Skin epidermis (tissue), 12 donors: ENCODE measurements around the gene SYK.
"Not testable (repeated sequence)": the region's sequence is repeated elsewhere in the genome, so short reads cannot be mapped to it uniquely, and the experiment has no call there.

Experiments
- H3K27ac ChIP-seq, 21 experiments: fragments of 200-600 bp; sonication (generic) in 11 of 21; one replicate each; pipeline ENCODE4 v1.5.0; 2020; ENCODE audit warnings: mild to moderate bottlenecking in 3 of 21, inconsistent platforms in 2 of 21, moderate library complexity in 2 of 21
- H3K4me3 ChIP-seq, 7 experiments: fragments of 200-600 bp; sonication (generic) in 2 of 7; one replicate each; pipeline ENCODE4 v1.5.0; 2020; ENCODE audit warnings: inconsistent platforms in 2 of 7, mild to moderate bottlenecking in 2 of 7, moderate library complexity in 1 of 7

SYK gene

GRCh38 chr9:90818279-90818678, 16.7 kb downstream of the SYK start:
- no peak overlapping the region for H3K27ac ChIP-seq

GRCh38 chr9:90820406-90820805, 18.8 kb downstream of the SYK start:
- not testable (repeated sequence) for H3K4me3 ChIP-seq

More at GRCh38 chr9:90818279-90818678, 16.7 kb downstream of the SYK start:
- H3K4me3 ChIP-seq = no peak overlapping the region

GRCh38 chr9:90821236-90821635, 19.6 kb downstream of the SYK start:
- not testable (repeated sequence) for H3K4me3 ChIP-seq, H3K27ac ChIP-seq

More at GRCh38 chr9:90820406-90820805, 18.8 kb downstream of the SYK start:
- H3K27ac ChIP-seq = not testable (repeated sequence)

GRCh38 chr9:90821697-90822096, 20.1 kb downstream of the SYK start:
- Histone ChIP-seq H3K27ac (no peak overlapping the region), H3K4me3 (no peak overlapping the region)

GRCh38 chr9:90822866-90823265, 21.2 kb downstream of the SYK start:
- Histone ChIP-seq H3K4me3 (no peak overlapping the region), H3K27ac (no peak overlapping the region)

GRCh38 chr9:90825586-90825985, 24.0 kb downstream of the SYK start:
- H3K4me3 ChIP-seq = no peak overlapping the region
- peak overlapping the region in 1 of 21 experiments; percentile 28 for H3K27ac ChIP-seq

GRCh38 chr9:90826326-90827020, 24.9 kb downstream of the SYK start:
- Histone ChIP-seq H3K27ac (peak overlapping the region in 3 of 21 experiments; percentile 23 to 52 (median 42)), H3K4me3 (no peak overlapping the region)

- Histone ChIP-seq H3K4me3 (no peak overlapping the region), H3K27ac (peak overlapping the region in 5 of 21 experiments; percentile 6 to 52 (median 32))
Measured at GRCh38 chr9:90827181-90827871, 25.7 kb downstream of the SYK start.

- peak overlapping the region in 1 of 21 experiments; percentile 33 for H3K27ac ChIP-seq
Measured at GRCh38 chr9:90830051-90830450, 28.4 kb downstream of the SYK start.

GRCh38 chr9:90830977-90831376, 29.4 kb downstream of the SYK start:
- Histone ChIP-seq H3K4me3 (no peak overlapping the region), H3K27ac (no peak overlapping the region)

More at GRCh38 chr9:90830051-90830450, 28.4 kb downstream of the SYK start:
- no peak overlapping the region for H3K4me3 ChIP-seq

GRCh38 chr9:90832261-90832660, 30.6 kb downstream of the SYK start:
- Histone ChIP-seq H3K4me3 (no peak overlapping the region), H3K27ac (no peak overlapping the region)

- Histone ChIP-seq H3K4me3 (no peak overlapping the region), H3K27ac (no peak overlapping the region)
Measured at GRCh38 chr9:90834828-90835595, 33.4 kb downstream of the SYK start.

- Histone ChIP-seq H3K4me3 (no peak overlapping the region), H3K27ac (no peak overlapping the region)
Measured at GRCh38 chr9:90836411-90837080, 34.9 kb downstream of the SYK start.

- H3K27ac ChIP-seq = no peak overlapping the region
- no peak overlapping the region for H3K4me3 ChIP-seq
Measured at GRCh38 chr9:90838098-90838497, 36.5 kb downstream of the SYK start.

- no peak overlapping the region for H3K27ac ChIP-seq
- no peak overlapping the region for H3K4me3 ChIP-seq
Measured at GRCh38 chr9:90838581-90839154, 37.0 kb downstream of the SYK start.

- H3K4me3 ChIP-seq = no peak overlapping the region
- H3K27ac ChIP-seq = no peak overlapping the region
Measured at GRCh38 chr9:90839183-90839728, 37.6 kb downstream of the SYK start.

- H3K27ac ChIP-seq = no peak overlapping the region
- no peak overlapping the region for H3K4me3 ChIP-seq
Measured at GRCh38 chr9:90840696-90841095, 39.1 kb downstream of the SYK start.

GRCh38 chr9:90841213-90841612, 39.6 kb downstream of the SYK start:
- no peak overlapping the region for H3K4me3 ChIP-seq
- no peak overlapping the region for H3K27ac ChIP-seq

GRCh38 chr9:90841615-90842014, 40.0 kb downstream of the SYK start:
- Histone ChIP-seq H3K27ac (no peak overlapping the region), H3K4me3 (no peak overlapping the region)
